Endothelial cell of umbilical vein (primary cell): ENCODE data around the gene CEBPZOS.

Experiments
- CTCF ChIP-seq, 2 donors: IDR thresholded peaks; 1 replicate in 1 of 2; 2 replicates in 1 of 2; pipeline ENCODE4 v1.5.1; 2011; ENCODE audit warnings: low read length in 2 of 2, mild to moderate bottlenecking in 2 of 2, moderate library complexity in 2 of 2, control low read depth in 1 of 2, inconsistent platforms in 1 of 2, low read depth in 1 of 2; ENCODE audit not compliant: insufficient read depth in 1 of 2; ENCODE audit errors: extremely low read depth in 1 of 2
- EZH2 ChIP-seq: IDR thresholded peaks from 2 replicates; pipeline ENCODE4 v1.6.1; 2012; ENCODE audit warnings: borderline replicate concordance, low read depth, mild to moderate bottlenecking, moderate library complexity, low read length, inconsistent platforms; ENCODE audit not compliant: severe bottlenecking
- MAX ChIP-seq: IDR thresholded peaks from 2 replicates; pipeline ENCODE4 v1.6.1; 2011; ENCODE audit not compliant: insufficient read depth, insufficient read length
- POLR2A ChIP-seq: IDR thresholded peaks from 2 replicates; pipeline ENCODE4 v1.6.1; 2012; ENCODE audit warnings: low read depth, mild to moderate bottlenecking, control low read depth, low read length
- POLR2AphosphoS5 ChIP-seq: IDR thresholded peaks from 2 replicates; pipeline ENCODE4 v1.6.1; 2012; ENCODE audit warnings: low read depth, mild to moderate bottlenecking, control low read depth, low read length, moderate library complexity; ENCODE audit not compliant: insufficient read depth

- TF ChIP-seq POLR2AphosphoS5 (no peak), EZH2 (no peak), CTCF (IDR thresholded peaks at IDR 0.05; ENCODE audit: extremely low read depth in 1 of 2, insufficient read depth in 1 of 2, low read depth in 1 of 2, low read length in 2 of 2) (no peak), POLR2A (no peak), MAX (no peak)
Observed at GRCh38 chr2:37164757-37165156, 31.5 kb upstream of the CEBPZOS start.
